OCI-LY7 (cell line): ENCODE results near the gene SLC6A6. TPM values are rescaled to one million over a fixed set of nuclear protein-coding genes. Genes with fewer than 3 reads are reported as not detected.

Experiments used
- BruUV-seq: library from RNA; stranded (reverse); fragments of 400-500 nt; replicated peaks from 2 replicates; lab custom pipeline; 2021; lab: Mats Ljungman, UMichigan
- CTCF ChIA-PET: fragments of 300-600 bp; sonication (Branson Sonifier 250); formaldehyde crosslinking; loops from one replicate; lab custom pipeline; 2022; ENCODE audit warnings: antibody characterized with exemption; ENCODE audit not compliant: unreplicated experiment; lab: Charles Lee
- POLR2A ChIA-PET: fragments of 300-600 bp; sonication (Branson Sonifier 250); formaldehyde crosslinking; loops from one replicate; lab custom pipeline; 2022; ENCODE audit warnings: antibody characterized with exemption; lab: Charles Lee
- DNase-seq: peaks from one replicate; pipeline ENCODE4 v3.0.0-alpha.2; 2015; ENCODE audit warnings: low spot score
- H2AFZ ChIP-seq: fragments of 200-600 bp; sonication (generic), shearing (Covaris generic); 2 replicates; pipeline ENCODE4 v1.6.1; 2014; ENCODE audit warnings: mild to moderate bottlenecking, antibody characterized with exemption, low read length, moderate library complexity
- H3K27ac ChIP-seq: fragments of 200-600 bp; sonication (generic); 2 replicates; pipeline ENCODE4 v1.5.1; 2014; ENCODE audit warnings: mixed run types, low read depth, mild to moderate bottlenecking, moderate library complexity, low read length, inconsistent platforms; ENCODE audit not compliant: poor library complexity, severe bottlenecking
- H3K36me3 ChIP-seq: fragments of 200-600 bp; sonication (generic); 2 replicates; pipeline ENCODE4 v1.6.1; 2014; ENCODE audit warnings: mild to moderate bottlenecking, antibody characterized with exemption, low read length, moderate library complexity, mixed read lengths; ENCODE audit not compliant: insufficient read depth
- H3K4me1 ChIP-seq: fragments of 200-600 bp; sonication (generic); 2 replicates; pipeline ENCODE4 v1.5.1; 2014; ENCODE audit warnings: mild to moderate bottlenecking, low read length; ENCODE audit not compliant: insufficient read depth, poor library complexity, severe bottlenecking
- H3K4me2 ChIP-seq: fragments of 200-600 bp; sonication (generic); 2 replicates; pipeline ENCODE4 v1.6.1; 2014; ENCODE audit warnings: mild to moderate bottlenecking, low read length
- H3K4me3 ChIP-seq: fragments of 200-600 bp; sonication (generic); 2 replicates; pipeline ENCODE4 v1.5.1; 2014; ENCODE audit warnings: mild to moderate bottlenecking, low read depth, low read length; ENCODE audit not compliant: poor library complexity, severe bottlenecking
- H3K79me2 ChIP-seq: fragments of 200-600 bp; sonication (generic); 2 replicates; pipeline ENCODE4 v1.6.1; 2016; ENCODE audit warnings: low read depth, mild to moderate bottlenecking, low read length, moderate library complexity, mixed read lengths; ENCODE audit not compliant: insufficient read depth
- H3K9me2 ChIP-seq: fragments of 200-600 bp; sonication (generic); 2 replicates; pipeline ENCODE4 v1.6.1; 2016; ENCODE audit warnings: mild to moderate bottlenecking, low read length, mixed read lengths; ENCODE audit not compliant: insufficient read depth
- H3K9me3 ChIP-seq: fragments of 200-600 bp; sonication (generic); 2 replicates; pipeline ENCODE4 v1.6.1; 2014; ENCODE audit warnings: mild to moderate bottlenecking, mixed run types, low read length, mixed read lengths
- H4K20me1 ChIP-seq: fragments of 200-600 bp; sonication (generic); 2 replicates; pipeline ENCODE4 v1.6.1; 2014; ENCODE audit warnings: mild to moderate bottlenecking, antibody characterized with exemption, low read length, moderate library complexity, mixed read lengths; ENCODE audit not compliant: insufficient read depth
- EZH2phosphoT487 ChIP-seq: fragments of 200-600 bp; sonication (generic); IDR thresholded peaks from 2 replicates; pipeline ENCODE4 v1.6.1; 2018; ENCODE audit warnings: low read depth, borderline replicate concordance, mild to moderate bottlenecking, mixed run types, antibody characterized with exemption, low read length, moderate library complexity, mixed read lengths
- intact Hi-C: fragments of 100-400 bp; cut with micrococcal nuclease; formaldehyde crosslinking; loops from one replicate; pipeline ENCODE4 v1.10.0; 2022; ENCODE audit not compliant: unreplicated experiment
- total RNA-seq, 2 experiments: library from RNA; depleted of rRNA in 1 of 2; stranded (reverse); fragments of >200 nt in 1 of 2; shearing (Covaris generic) in 1 of 2; gene quantifications; 2 replicates each; pipeline ENCODE4 v1.2.3, GENCODE V29; 2014 to 2022
- TF ChIP-seq, protein P1 (sequence below): fragments of 200-600 bp; sonication (generic); conservative IDR thresholded peaks from 2 replicates; pipeline ENCODE4 v1.5.1; 2014; ENCODE audit warnings: mild to moderate bottlenecking, antibody characterized with exemption, low read length, moderate library complexity, mixed read lengths

SLC6A6 gene
- total RNA-seq, 2 experiments from 2014 or later, result 43.0 to 51.8 TPM

GRCh38 chr3:14360123-14360881 lies 42.1 kb upstream of the SLC6A6 start:
- H3K4me1 ChIP-seq, result peaks cover 17% of the 10 kb centered on the region
- no peaks in the 10 kb centered on the region for H3K9me3 ChIP-seq
- no peaks in the 10 kb centered on the region for H3K79me2 ChIP-seq
- H2AFZ ChIP-seq, result no peak overlapping the region
- POLR2A ChIA-PET, result no interaction called here
- TF ChIP-seq, protein P1, sequence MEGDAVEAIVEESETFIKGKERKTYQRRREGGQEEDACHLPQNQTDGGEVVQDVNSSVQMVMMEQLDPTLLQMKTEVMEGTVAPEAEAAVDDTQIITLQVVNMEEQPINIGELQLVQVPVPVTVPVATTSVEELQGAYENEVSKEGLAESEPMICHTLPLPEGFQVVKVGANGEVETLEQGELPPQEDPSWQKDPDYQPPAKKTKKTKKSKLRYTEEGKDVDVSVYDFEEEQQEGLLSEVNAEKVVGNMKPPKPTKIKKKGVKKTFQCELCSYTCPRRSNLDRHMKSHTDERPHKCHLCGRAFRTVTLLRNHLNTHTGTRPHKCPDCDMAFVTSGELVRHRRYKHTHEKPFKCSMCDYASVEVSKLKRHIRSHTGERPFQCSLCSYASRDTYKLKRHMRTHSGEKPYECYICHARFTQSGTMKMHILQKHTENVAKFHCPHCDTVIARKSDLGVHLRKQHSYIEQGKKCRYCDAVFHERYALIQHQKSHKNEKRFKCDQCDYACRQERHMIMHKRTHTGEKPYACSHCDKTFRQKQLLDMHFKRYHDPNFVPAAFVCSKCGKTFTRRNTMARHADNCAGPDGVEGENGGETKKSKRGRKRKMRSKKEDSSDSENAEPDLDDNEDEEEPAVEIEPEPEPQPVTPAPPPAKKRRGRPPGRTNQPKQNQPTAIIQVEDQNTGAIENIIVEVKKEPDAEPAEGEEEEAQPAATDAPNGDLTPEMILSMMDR, result no peak
- no peak for TF ChIP-seq EZH2phosphoT487
- no TSS peak for BruUV-seq
- CTCF ChIA-PET, result no interaction called here
- H3K36me3 ChIP-seq, result no peaks in the 10 kb centered on the region
- H3K9me2 ChIP-seq, result no peaks in the 10 kb centered on the region
- no peak overlapping the region for H3K27ac ChIP-seq
- no peak overlapping the region for H3K4me2 ChIP-seq
- no peak overlapping the region for H3K4me3 ChIP-seq
- DNase-seq, result no peak
- intact Hi-C loops, result no loop called here
- H4K20me1 ChIP-seq, result no peaks in the 10 kb centered on the region

- intact Hi-C loops, result no loop called here
- Histone ChIP-seq H3K9me3 (no peaks in the 10 kb centered on the region), H3K36me3 (no peaks in the 10 kb centered on the region), H2AFZ (no peak overlapping the region), H4K20me1 (no peaks in the 10 kb centered on the region), H3K4me2 (no peak overlapping the region), H3K9me2 (no peaks in the 10 kb centered on the region), H3K27ac (no peak overlapping the region), H3K79me2 (no peaks in the 10 kb centered on the region), H3K4me3 (no peak overlapping the region), H3K4me1 (peaks cover 17% of the 10 kb centered on the region)
- no peak for DNase-seq
- CTCF ChIA-PET, result no interaction called here
- no TSS peak for BruUV-seq
- POLR2A ChIA-PET, result no interaction called here
- TF ChIP-seq EZH2phosphoT487, result no peak
- TF ChIP-seq, protein P1, result no peak
These were observed 41.2 kb upstream of the SLC6A6 start for GRCh38 chr3:14361068-14361677.

GRCh38 chr3:14362890-14363289 lies 39.5 kb upstream of the SLC6A6 start:
- ChIA-PET POLR2A (interaction anchor here (0.6 to 1.2 kb wide), 3 partner anchors 10 to 39 kb away, joined by 3 to 4 read pairs (median 4); no protein-coding TSS in a partner anchor), CTCF (no interaction called here)

More at GRCh38 chr3:14362890-14363289, 39.5 kb upstream of the SLC6A6 start:
- no TSS peak for BruUV-seq
- Histone ChIP-seq H3K27ac (no peak overlapping the region), H4K20me1 (no peaks in the 10 kb centered on the region), H2AFZ (no peak overlapping the region), H3K79me2 (no peaks in the 10 kb centered on the region), H3K4me1 (peaks cover 17% of the 10 kb centered on the region), H3K4me3 (no peak overlapping the region), H3K9me2 (no peaks in the 10 kb centered on the region), H3K4me2 (no peak overlapping the region), H3K36me3 (no peaks in the 10 kb centered on the region), H3K9me3 (no peaks in the 10 kb centered on the region)
- intact Hi-C loops, result no loop called here
- DNase-seq, result no peak
- TF ChIP-seq, protein P1, result no peak
- TF ChIP-seq EZH2phosphoT487, result no peak
